Left ventricle myocardium inferior (tissue), 1 donor: ENCODE data around the gene ANP32A. TPM values are rescaled to one million over a fixed set of nuclear protein-coding genes. Genes with fewer than 3 reads are reported as not detected.

Experiments
- DNase-seq: peaks from one replicate; pipeline ENCODE4 v3.0.0-alpha.2; 2020
- H3K27ac ChIP-seq: fragments of 200-600 bp; replicated peaks from 2 replicates; pipeline ENCODE4 v1.8.0; 2021
- H3K27me3 ChIP-seq: fragments of 200-600 bp; 2 replicates; pipeline ENCODE4 v1.8.0; 2021; ENCODE audit warnings: low read depth
- H3K36me3 ChIP-seq: fragments of 200-600 bp; 2 replicates; pipeline ENCODE4 v1.8.0; 2021
- H3K4me1 ChIP-seq: fragments of 200-600 bp; 2 replicates; pipeline ENCODE4 v1.8.0; 2021
- H3K4me3 ChIP-seq: fragments of 200-600 bp; 2 replicates; pipeline ENCODE4 v1.8.0; 2021; ENCODE audit warnings: mild to moderate bottlenecking, moderate library complexity
- H3K9me3 ChIP-seq: fragments of 200-600 bp; replicated peaks from 2 replicates; pipeline ENCODE4 v1.8.0; 2021
- CTCF ChIP-seq: fragments of 200-600 bp; IDR thresholded peaks from 2 replicates; pipeline ENCODE4 v1.8.0; 2021; ENCODE audit warnings: antibody characterized with exemption, mild to moderate bottlenecking, borderline replicate concordance
- intact Hi-C: fragments of 100-400 bp; cut with micrococcal nuclease; formaldehyde crosslinking; loops from one replicate; pipeline ENCODE4 v1.11.0; 2022
- total RNA-seq: library from RNA; stranded (reverse); fragmentation: NEBNext Ultra II Directional; extraction: Animal tissue kit (Norgen Biotek cat#: 25700); gene quantifications from one replicate; pipeline ENCODE4 v1.2.1, GENCODE V29; 2021
- donor health status: DM: no; HTN: yes; CAD: no; lungs with severe emphysema.

Gene ANP32A
- total RNA-seq, 1 donor from 2014 or later: 150 TPM

GRCh38 chr15:68749793-68750192 lies 70.9 kb downstream of the ANP32A start:
- no peak for TF ChIP-seq CTCF
- intact Hi-C loops: no loop called here
- no peaks in the 10 kb centered on the region for H3K36me3 ChIP-seq

GRCh38 chr15:68749365-68749764 lies 71.3 kb downstream of the ANP32A start:
- Histone ChIP-seq H3K27ac (no peak overlapping the region), H3K27me3 (no peaks in the 10 kb centered on the region), H3K4me3 (no peak overlapping the region), H3K4me1 (no peaks in the 10 kb centered on the region), H3K9me3 (peaks cover 11% of the 10 kb centered on the region), H3K36me3 (no peaks in the 10 kb centered on the region)
- TF ChIP-seq CTCF: no peak
- DNase-seq: no peak
- intact Hi-C loops: no loop called here

More at GRCh38 chr15:68749793-68750192, 70.9 kb downstream of the ANP32A start:
- Histone ChIP-seq H3K9me3 (peaks cover 11% of the 10 kb centered on the region), H3K27ac (no peak overlapping the region), H3K27me3 (no peaks in the 10 kb centered on the region), H3K4me1 (no peaks in the 10 kb centered on the region), H3K4me3 (no peak overlapping the region)
- DNase-seq: no peak

- Histone ChIP-seq H3K4me3 (no peak overlapping the region), H3K27ac (no peak overlapping the region), H3K9me3 (no peaks in the 10 kb centered on the region), H3K36me3 (no peaks in the 10 kb centered on the region), H3K27me3 (no peaks in the 10 kb centered on the region), H3K4me1 (peaks cover 3% of the 10 kb centered on the region)
- DNase-seq: no peak
- TF ChIP-seq CTCF: no peak
- intact Hi-C loops: no loop called here
Observed at GRCh38 chr15:68743256-68743655, 77.4 kb downstream of the ANP32A start.

GRCh38 chr15:68739390-68740080 lies 81.2 kb downstream of the ANP32A start:
- Histone ChIP-seq H3K27me3 (no peaks in the 10 kb centered on the region), H3K27ac (no peak overlapping the region), H3K4me3 (no peak overlapping the region), H3K4me1 (peaks cover 9% of the 10 kb centered on the region), H3K9me3 (no peaks in the 10 kb centered on the region), H3K36me3 (no peaks in the 10 kb centered on the region)
- no peak for DNase-seq
- intact Hi-C loops: loop anchor here (10.0 kb wide), 1 partner anchor 135 kb away; no protein-coding TSS in a partner anchor
- no peak for TF ChIP-seq CTCF

- no peak for TF ChIP-seq CTCF
- H3K27me3 ChIP-seq: no peaks in the 10 kb centered on the region
- peaks cover 44% of the 10 kb centered on the region for H3K4me1 ChIP-seq
- no peaks in the 10 kb centered on the region for H3K36me3 ChIP-seq
- DNase-seq: no peak
- no peaks in the 10 kb centered on the region for H3K9me3 ChIP-seq
- no peak overlapping the region for H3K27ac ChIP-seq
- intact Hi-C loops: loop anchor here (10.0 kb wide), 1 partner anchor 139 kb away; no protein-coding TSS in a partner anchor
- no peak overlapping the region for H3K4me3 ChIP-seq
Observed at GRCh38 chr15:68735610-68736009, 85.1 kb downstream of the ANP32A start.
